Measurements from ENCODE around the gene HIP1. TPM values are rescaled to one million over a fixed set of nuclear protein-coding genes. Genes with fewer than 3 reads are reported as not detected.
"Not testable (repeated sequence)": the region's sequence is repeated elsewhere in the genome, so short reads cannot be mapped to it uniquely, and the experiment has no call there.

Gene HIP1
- total and polyA plus RNA-seq, 4 donors: 26.0 to 44.0 (median 35.3) TPM

DNA sequence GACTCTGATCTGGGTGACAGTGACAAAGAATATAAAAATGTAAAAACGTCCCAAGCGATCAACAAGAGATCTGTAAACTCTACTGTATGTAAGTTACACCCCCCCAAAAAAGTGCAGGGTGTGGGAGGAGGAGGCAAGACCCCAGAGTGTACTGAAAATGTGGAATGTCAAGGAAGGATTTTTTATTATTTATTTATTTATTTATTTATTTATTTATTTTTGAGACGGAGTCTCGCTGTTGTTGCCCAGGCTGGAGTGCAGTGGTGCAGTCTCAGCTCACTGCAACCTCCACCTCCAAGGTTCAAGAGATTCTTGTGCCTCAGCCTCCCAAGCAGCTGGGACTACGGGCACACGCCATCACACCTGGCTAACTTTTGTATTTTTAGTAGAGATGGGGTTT lies 181.9 kb downstream of the HIP1 start:
- not testable (repeated sequence) for H3K27me3 ChIP-seq (ENCODE audit: control insufficient read depth, insufficient read depth, low read length)

DNA sequence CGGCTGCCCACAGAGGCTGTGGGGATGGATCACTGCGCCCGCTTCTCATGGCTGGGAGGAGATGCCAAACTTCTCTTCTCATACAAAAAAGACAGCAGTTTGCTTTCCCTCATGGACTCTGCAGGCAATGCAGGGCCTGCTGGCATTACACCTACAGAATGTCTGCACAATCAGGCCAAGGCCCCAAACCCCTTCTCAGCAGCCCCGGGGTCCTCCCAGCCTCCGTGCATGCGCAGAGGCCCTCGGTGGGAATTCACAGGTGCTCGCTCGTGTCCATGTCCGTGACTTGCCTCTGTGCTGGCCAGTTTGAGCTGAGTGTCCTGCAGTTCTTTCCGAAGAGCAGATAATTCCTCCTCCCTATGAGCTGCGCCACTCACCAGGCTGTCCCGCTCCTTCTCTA lies 183.0 kb downstream of the HIP1 start:
- no peaks in the 10 kb centered on the region for H3K4me1 ChIP-seq (ENCODE audit: control insufficient read depth, insufficient read depth, low read length)
- DNase-seq (ENCODE audit: low read depth in 4 of 6, low spot score in 6 of 6): no peak
- H3K27ac ChIP-seq (ENCODE audit: low read depth, low read length): no peak overlapping the region
- H3K36me3 ChIP-seq (ENCODE audit: control insufficient read depth, insufficient read depth, low read length): peaks cover 93% of the 10 kb centered on the region
- no peaks in the 10 kb centered on the region for H3K27me3 ChIP-seq (ENCODE audit: control insufficient read depth, insufficient read depth, low read length)
- H3K9me3 ChIP-seq (ENCODE audit: control insufficient read depth, insufficient read depth, low read length): no peaks in the 10 kb centered on the region
- WGBS (ENCODE audit: insufficient coverage): over 99% methylated on average over 13 of the region's 13 CpGs
- H3K4me3 ChIP-seq (ENCODE audit: low read depth, low read length): no peak overlapping the region

More for the DNA sequence above, 181.9 kb downstream of the HIP1 start:
- H3K4me3 ChIP-seq (ENCODE audit: low read depth, low read length); H3K27ac ChIP-seq (ENCODE audit: low read depth, low read length); H3K4me1 ChIP-seq (ENCODE audit: control insufficient read depth, insufficient read depth, low read length); DNase-seq (ENCODE audit: low read depth in 4 of 6, low spot score in 6 of 6); H3K9me3 ChIP-seq (ENCODE audit: control insufficient read depth, insufficient read depth, low read length): not testable (repeated sequence)
- no CpG with 5 or more reads among the region's 6 CpGs for WGBS (ENCODE audit: insufficient coverage)
- H3K36me3 ChIP-seq (ENCODE audit: control insufficient read depth, insufficient read depth, low read length): peaks cover 93% of the 10 kb centered on the region

- H3K9me3 ChIP-seq (ENCODE audit: control insufficient read depth, insufficient read depth, low read length): no peaks in the 10 kb centered on the region
- no peak overlapping the region for H3K27ac ChIP-seq (ENCODE audit: low read depth, low read length)
- H3K4me3 ChIP-seq (ENCODE audit: low read depth, low read length): no peak overlapping the region
- 92% methylated on average over 9 of the region's 15 CpGs for WGBS (ENCODE audit: insufficient coverage)
- H3K4me1 ChIP-seq (ENCODE audit: control insufficient read depth, insufficient read depth, low read length): no peaks in the 10 kb centered on the region
- no peak for DNase-seq (ENCODE audit: low read depth in 4 of 6, low spot score in 6 of 6)
- peaks cover 81% of the 10 kb centered on the region for H3K36me3 ChIP-seq (ENCODE audit: control insufficient read depth, insufficient read depth, low read length)
- H3K27me3 ChIP-seq (ENCODE audit: control insufficient read depth, insufficient read depth, low read length): no peaks in the 10 kb centered on the region
These were observed 192.3 kb downstream of the HIP1 start for GRCh38 chr7:75546237-75547015.

GRCh38 chr7:75537731-75538130 lies 201.0 kb downstream of the HIP1 start:
- peaks cover 70% of the 10 kb centered on the region for H3K36me3 ChIP-seq (ENCODE audit: control insufficient read depth, insufficient read depth, low read length)
- no peak for DNase-seq (ENCODE audit: low read depth in 4 of 6, low spot score in 6 of 6)
- WGBS (ENCODE audit: insufficient coverage): 96% methylated on average over 3 of the region's 5 CpGs

DNA sequence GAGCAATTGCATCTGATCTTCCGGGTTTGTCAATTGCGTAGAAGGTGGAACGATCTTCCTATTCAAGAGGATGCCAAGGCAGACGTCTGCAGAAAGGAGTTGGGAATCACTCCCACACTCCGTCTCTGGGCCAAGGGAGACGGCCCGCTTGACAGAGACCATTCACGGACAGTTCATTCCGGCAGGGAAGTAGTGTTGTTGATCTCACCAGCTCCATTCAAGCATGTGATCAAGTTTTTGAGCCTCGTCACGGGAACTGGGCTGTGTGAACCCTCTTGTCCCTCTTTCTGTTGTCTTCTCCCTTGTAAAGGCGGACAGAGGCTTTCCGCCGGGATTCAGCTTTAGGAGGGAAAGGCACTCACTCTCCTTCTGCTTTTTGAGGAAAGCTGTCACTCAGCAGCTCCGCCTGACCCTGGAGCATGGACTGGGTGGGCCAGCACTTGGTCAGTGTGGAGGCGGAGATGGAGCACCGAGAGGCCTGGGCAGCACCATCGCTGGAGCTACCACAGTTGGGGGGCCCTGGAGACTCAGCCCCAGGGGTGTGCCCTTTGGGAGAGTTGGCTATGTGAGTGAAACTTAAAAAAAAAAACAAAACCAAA lies 201.7 kb downstream of the HIP1 start:
- H3K27me3 ChIP-seq (ENCODE audit: control insufficient read depth, insufficient read depth, low read length): no peaks in the 10 kb centered on the region
- H3K4me1 ChIP-seq (ENCODE audit: control insufficient read depth, insufficient read depth, low read length): no peaks in the 10 kb centered on the region
- no peak overlapping the region for H3K27ac ChIP-seq (ENCODE audit: low read depth, low read length)
- H3K9me3 ChIP-seq (ENCODE audit: control insufficient read depth, insufficient read depth, low read length): no peaks in the 10 kb centered on the region
- H3K36me3 ChIP-seq (ENCODE audit: control insufficient read depth, insufficient read depth, low read length): peaks cover 66% of the 10 kb centered on the region
- no peak for DNase-seq (ENCODE audit: low read depth in 4 of 6, low spot score in 6 of 6)
- no peak overlapping the region for H3K4me3 ChIP-seq (ENCODE audit: low read depth, low read length)
- 68% methylated on average over 18 of the region's 18 CpGs for WGBS (ENCODE audit: insufficient coverage)

More at GRCh38 chr7:75537731-75538130, 201.0 kb downstream of the HIP1 start:
- Histone ChIP-seq H3K27ac (ENCODE audit: low read depth, low read length) (no peak overlapping the region), H3K4me3 (ENCODE audit: low read depth, low read length) (no peak overlapping the region), H3K4me1 (ENCODE audit: control insufficient read depth, insufficient read depth, low read length) (no peaks in the 10 kb centered on the region), H3K9me3 (ENCODE audit: control insufficient read depth, insufficient read depth, low read length) (no peaks in the 10 kb centered on the region), H3K27me3 (ENCODE audit: control insufficient read depth, insufficient read depth, low read length) (no peaks in the 10 kb centered on the region)

- no peak for DNase-seq (ENCODE audit: low read depth in 4 of 6, low spot score in 6 of 6)
- no peaks in the 10 kb centered on the region for H3K9me3 ChIP-seq (ENCODE audit: control insufficient read depth, insufficient read depth, low read length)
- WGBS (ENCODE audit: insufficient coverage): 95% methylated on average over 4 of the region's 4 CpGs
These were observed 202.2 kb downstream of the HIP1 start for GRCh38 chr7:75536491-75536890.

DNA sequence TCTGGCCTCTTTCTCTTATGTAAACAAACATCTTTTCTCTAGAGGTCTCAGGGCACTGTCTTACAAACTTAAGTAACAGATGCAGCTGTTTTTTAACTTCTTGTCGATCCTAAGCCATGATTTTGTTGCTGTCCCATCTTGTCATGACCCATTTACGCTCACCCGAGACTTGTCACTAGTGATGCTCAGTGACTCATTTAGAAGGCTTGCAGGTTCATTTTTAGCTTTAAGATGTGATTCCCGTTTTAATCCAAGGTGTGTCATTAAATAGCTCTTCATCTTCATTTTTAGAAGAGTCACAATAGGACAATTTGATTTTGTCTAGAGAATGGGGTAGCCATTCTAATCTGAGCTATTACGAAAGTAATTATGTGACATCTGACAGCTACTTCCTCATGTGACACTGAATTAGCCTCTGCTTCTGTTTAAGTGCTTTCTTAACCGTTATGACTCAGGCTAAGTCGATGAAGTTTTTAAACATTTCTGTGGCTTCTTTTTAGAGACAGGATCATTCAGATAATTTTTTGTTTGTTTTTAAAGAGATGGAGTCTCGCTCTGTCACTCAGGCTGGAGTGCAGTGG lies 203.9 kb downstream of the HIP1 start:
- Histone ChIP-seq H3K27me3 (ENCODE audit: control insufficient read depth, insufficient read depth, low read length) (no peaks in the 10 kb centered on the region), H3K9me3 (ENCODE audit: control insufficient read depth, insufficient read depth, low read length) (no peaks in the 10 kb centered on the region), H3K27ac (ENCODE audit: low read depth, low read length) (no peak overlapping the region), H3K4me3 (ENCODE audit: low read depth, low read length) (no peak overlapping the region), H3K4me1 (ENCODE audit: control insufficient read depth, insufficient read depth, low read length) (no peaks in the 10 kb centered on the region), H3K36me3 (ENCODE audit: control insufficient read depth, insufficient read depth, low read length) (peaks cover 49% of the 10 kb centered on the region)
- no peak for DNase-seq (ENCODE audit: low read depth in 4 of 6, low spot score in 6 of 6)
- 88% methylated on average over 7 of the region's 8 CpGs for WGBS (ENCODE audit: insufficient coverage)

More at GRCh38 chr7:75536491-75536890, 202.2 kb downstream of the HIP1 start:
- Histone ChIP-seq H3K36me3 (ENCODE audit: control insufficient read depth, insufficient read depth, low read length) (peaks cover 62% of the 10 kb centered on the region), H3K27ac (ENCODE audit: low read depth, low read length) (no peak overlapping the region), H3K4me1 (ENCODE audit: control insufficient read depth, insufficient read depth, low read length) (no peaks in the 10 kb centered on the region), H3K4me3 (ENCODE audit: low read depth, low read length) (no peak overlapping the region), H3K27me3 (ENCODE audit: control insufficient read depth, insufficient read depth, low read length) (no peaks in the 10 kb centered on the region)

GRCh38 chr7:75533926-75534325 lies 204.8 kb downstream of the HIP1 start:
- WGBS (ENCODE audit: insufficient coverage): 97% methylated on average over 6 of the region's 6 CpGs

GRCh38 chr7:75532639-75533038 lies 206.1 kb downstream of the HIP1 start:
- DNase-seq (ENCODE audit: low read depth in 4 of 6, low spot score in 6 of 6): no peak
- H3K27me3 ChIP-seq (ENCODE audit: control insufficient read depth, insufficient read depth, low read length): no peaks in the 10 kb centered on the region
- no peaks in the 10 kb centered on the region for H3K4me1 ChIP-seq (ENCODE audit: control insufficient read depth, insufficient read depth, low read length)
- WGBS (ENCODE audit: insufficient coverage): 93% methylated on average over 3 of the region's 4 CpGs
- no peak overlapping the region for H3K27ac ChIP-seq (ENCODE audit: low read depth, low read length)
- peaks cover 31% of the 10 kb centered on the region for H3K36me3 ChIP-seq (ENCODE audit: control insufficient read depth, insufficient read depth, low read length)
- no peak overlapping the region for H3K4me3 ChIP-seq (ENCODE audit: low read depth, low read length)
- H3K9me3 ChIP-seq (ENCODE audit: control insufficient read depth, insufficient read depth, low read length): no peaks in the 10 kb centered on the region

More at GRCh38 chr7:75533926-75534325, 204.8 kb downstream of the HIP1 start:
- Histone ChIP-seq H3K36me3 (ENCODE audit: control insufficient read depth, insufficient read depth, low read length) (peaks cover 42% of the 10 kb centered on the region), H3K27me3 (ENCODE audit: control insufficient read depth, insufficient read depth, low read length) (no peaks in the 10 kb centered on the region), H3K27ac (ENCODE audit: low read depth, low read length) (no peak overlapping the region), H3K4me3 (ENCODE audit: low read depth, low read length) (no peak overlapping the region), H3K9me3 (ENCODE audit: control insufficient read depth, insufficient read depth, low read length) (no peaks in the 10 kb centered on the region), H3K4me1 (ENCODE audit: control insufficient read depth, insufficient read depth, low read length) (no peaks in the 10 kb centered on the region)
- no peak for DNase-seq (ENCODE audit: low read depth in 4 of 6, low spot score in 6 of 6)

Data from spinal cord (tissue), 10 donors.